GM21423 (cell line): ENCODE data around the gene POU5F2.

Experiments used
- ATAC-seq: cut with Tn5 transposase; IDR thresholded peaks from one replicate; pipeline ENCODE4 v1.9.1; 2021; ENCODE audit warnings: mild to moderate bottlenecking, moderate library complexity; ENCODE audit not compliant: unreplicated experiment

POU5F2 gene

DNA sequence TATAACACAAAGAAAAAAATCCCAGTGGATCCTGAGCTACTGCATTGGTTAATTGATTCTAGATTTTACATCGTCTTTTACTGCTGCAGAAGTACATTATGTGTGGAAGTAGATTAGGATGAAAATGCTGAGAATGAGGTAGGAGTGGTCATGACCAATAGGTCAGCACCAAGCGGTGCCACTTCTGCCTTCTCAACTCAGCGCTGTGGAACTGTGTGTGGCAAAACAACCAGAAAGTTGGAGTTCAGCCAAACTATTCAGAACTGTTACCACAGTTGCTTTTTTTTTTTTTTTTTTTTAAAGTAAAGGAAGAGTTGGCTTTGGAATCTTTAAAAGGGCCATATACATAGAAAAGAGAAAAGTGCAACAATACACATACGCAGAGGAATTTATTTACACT is 24.2 kb downstream of the POU5F2 start:
- no peak for ATAC-seq

DNA sequence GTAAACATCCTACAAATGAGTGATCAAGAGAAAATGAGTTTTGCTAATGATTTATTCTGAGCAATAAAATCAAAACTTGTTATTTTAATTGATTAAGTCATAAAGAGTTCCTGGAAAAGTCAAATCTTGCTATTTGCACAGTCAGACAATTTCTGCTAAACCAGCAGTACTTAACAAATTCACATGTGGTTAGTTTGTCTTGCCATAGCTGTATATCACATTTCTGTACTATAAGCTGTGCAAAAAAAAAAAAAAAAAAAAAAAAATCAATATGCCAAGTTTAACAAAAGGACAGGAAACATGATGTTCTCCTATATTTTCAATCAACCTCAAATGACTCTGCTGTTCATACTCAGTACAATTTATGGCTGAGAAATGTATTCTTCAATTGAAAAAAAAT is 24.9 kb downstream of the POU5F2 start:
- ATAC-seq, result no peak

DNA sequence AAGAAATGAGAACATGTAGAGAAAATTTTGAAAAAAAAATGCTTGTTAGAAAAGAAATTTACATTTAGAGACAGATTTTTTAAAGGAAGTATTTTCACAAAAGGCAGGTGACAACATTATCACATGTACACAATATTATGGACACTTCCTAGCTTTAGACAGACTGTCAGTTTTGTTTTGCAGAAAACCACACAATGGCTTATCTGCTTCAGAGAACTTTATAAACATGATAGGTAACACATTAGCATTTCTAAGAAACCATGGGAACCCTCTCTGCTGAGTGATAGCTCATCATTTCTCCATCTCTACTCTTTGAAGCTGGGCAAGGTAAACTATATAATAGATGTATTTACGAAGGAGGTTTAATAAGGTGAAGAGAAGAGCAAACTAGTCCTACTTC is 25.6 kb downstream of the POU5F2 start:
- no peak for ATAC-seq

DNA sequence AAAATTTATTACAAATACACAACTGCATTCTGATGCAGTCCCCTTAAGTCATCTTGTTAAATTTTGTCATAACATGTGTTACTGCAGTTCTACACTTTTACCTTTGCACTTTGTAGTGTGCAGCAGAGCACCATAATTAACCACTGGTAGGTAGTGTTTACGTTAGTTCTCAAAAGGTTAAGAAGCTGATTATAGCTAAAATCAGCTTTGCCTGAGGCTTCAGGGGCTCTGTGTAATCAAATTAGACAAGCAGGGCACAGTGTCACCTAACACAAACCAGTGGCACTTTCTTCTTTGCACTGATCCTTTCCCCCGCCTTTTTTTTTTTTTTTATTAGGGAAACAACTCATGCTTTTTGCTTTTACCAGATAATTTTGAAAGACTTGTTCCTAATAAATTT is 26.1 kb downstream of the POU5F2 start:
- ATAC-seq, result no peak

DNA sequence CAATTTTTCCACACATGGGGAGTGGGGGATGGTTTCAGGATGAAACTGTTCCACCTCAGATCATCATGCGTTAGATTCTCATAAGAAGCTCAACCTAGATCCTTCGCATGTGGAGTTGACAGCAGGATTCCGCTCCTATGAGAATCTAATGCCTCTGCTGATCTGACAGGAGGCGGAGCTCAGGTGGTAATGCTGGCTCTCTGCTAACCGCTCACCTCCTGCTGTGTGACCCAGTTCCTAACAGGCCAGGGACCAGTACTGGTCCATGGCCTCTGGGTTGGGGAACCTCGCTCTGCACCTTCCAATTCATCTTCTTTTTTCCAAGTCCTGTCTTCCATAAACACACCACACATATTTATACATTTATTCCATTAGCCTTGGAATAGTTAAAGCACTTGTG is 33.0 kb downstream of the POU5F2 start:
- ATAC-seq, result no peak

DNA sequence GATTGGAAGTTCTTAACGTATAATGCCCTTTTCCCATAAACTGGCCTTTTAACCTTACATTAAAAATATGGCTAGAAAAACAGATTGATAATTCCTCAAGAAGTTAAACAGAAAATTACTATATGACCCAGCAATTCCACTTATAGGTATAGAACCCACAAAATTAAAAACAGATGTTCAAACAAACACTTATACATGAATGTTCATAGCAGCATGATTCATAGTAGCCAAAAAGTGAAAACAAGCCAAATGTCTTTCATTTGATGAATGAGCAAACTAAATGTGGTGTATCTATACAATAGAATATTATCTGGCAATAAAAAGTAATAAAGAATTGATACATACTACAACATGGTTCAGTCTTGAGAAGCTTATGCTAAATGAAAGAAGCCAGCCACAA is 35.5 kb downstream of the POU5F2 start:
- no peak for ATAC-seq

DNA sequence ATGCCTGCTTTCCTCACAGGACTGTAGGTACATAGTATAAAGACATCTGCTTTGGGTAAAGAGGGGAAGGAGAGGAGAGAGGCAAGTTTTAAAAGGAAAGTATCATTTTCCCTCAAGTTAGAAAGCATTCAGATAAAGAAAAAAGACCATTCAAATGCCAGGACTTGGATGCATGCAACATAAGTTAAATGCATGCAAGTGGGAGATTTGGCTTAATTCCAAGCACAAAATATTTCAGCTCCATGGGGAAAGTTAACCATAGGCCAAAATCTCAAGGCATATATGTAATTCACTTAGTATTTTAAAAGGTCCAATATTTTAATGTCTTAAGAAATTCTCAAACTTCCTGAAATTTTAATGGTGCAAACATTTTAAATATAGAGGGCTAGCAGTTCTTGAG is 36.4 kb downstream of the POU5F2 start:
- no peak for ATAC-seq

DNA sequence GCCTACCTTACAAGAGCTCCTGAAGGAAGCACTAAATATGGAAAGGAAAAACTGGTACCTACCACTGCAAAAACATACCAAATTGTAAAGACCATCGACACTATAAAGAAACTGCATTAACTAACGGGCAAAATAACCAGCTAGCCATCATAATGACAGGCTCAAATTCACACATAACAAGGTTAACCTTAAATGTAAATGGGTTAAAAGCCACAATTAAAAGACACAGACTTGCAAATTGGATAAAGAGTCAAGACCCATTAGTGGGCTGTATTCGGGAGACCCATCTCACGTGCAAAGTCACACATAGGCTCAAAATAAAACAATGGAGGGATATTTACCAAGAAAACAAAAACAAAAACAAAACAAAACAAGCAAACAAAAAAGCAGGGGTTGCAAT is 49.4 kb downstream of the POU5F2 start:
- no peak for ATAC-seq
